ENCODE measurements around the gene PCGF3. TPM values are rescaled to one million over a fixed set of nuclear protein-coding genes. Genes with fewer than 3 reads are reported as not detected.

Gene PCGF3
- total and polyA plus RNA-seq, 3 donors from 2014 or later, result 37.3 to 84.8 (median 84.2) TPM

- H3K27me3 ChIP-seq, result no peaks in the 10 kb centered on the region
- intact Hi-C loops (cut with DNase I; ENCODE audit: low total_unique reads), result no loop called here
Measured at GRCh38 chr4:792626-793092, 87.0 kb downstream of the PCGF3 start.

DNA sequence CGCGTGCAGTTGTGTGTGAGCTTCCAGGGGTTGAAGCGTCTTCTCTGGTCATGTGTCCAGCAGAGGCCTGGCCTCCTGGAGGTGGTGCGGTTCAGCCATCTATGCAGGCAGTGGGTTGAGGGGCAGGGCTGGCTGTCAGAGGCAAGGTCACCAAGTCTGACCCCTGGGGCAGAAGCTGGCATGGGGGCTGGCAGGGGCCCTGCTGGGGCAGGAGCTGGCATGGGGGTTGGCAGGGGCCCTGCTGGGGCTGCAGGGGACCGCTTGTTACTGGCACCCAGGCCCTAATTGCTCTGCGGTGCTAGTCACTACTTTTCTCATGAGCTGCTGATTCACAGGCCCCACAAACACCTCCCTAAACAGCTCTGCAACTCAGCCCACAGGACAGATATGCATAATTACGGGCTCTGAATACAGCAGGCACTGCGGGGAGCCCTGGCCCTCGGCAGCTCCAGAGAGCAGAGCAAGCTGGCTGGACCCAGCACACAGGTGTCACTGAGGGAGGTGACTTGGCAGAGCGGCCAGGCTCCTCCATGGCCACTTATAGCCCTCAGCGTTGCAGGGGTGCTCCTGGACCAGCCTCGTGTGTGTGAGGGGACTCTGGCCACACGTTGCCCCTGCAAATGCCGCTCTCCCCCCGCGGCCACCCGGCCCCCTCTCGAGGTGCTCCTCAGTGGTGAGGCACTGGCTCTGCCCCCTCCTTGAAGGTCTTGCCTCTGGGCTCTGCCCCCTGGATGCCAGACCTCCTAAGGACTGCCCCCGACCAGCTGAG is 87.6 kb downstream of the PCGF3 start:
- no peak for DNase-seq
- no peaks in the 10 kb centered on the region for H3K9me3 ChIP-seq
- H3K4me3 ChIP-seq, result no peak overlapping the region
- no peak for TF ChIP-seq POLR2A (IDR thresholded peaks at IDR 0.05)
- TF ChIP-seq, protein P1, sequence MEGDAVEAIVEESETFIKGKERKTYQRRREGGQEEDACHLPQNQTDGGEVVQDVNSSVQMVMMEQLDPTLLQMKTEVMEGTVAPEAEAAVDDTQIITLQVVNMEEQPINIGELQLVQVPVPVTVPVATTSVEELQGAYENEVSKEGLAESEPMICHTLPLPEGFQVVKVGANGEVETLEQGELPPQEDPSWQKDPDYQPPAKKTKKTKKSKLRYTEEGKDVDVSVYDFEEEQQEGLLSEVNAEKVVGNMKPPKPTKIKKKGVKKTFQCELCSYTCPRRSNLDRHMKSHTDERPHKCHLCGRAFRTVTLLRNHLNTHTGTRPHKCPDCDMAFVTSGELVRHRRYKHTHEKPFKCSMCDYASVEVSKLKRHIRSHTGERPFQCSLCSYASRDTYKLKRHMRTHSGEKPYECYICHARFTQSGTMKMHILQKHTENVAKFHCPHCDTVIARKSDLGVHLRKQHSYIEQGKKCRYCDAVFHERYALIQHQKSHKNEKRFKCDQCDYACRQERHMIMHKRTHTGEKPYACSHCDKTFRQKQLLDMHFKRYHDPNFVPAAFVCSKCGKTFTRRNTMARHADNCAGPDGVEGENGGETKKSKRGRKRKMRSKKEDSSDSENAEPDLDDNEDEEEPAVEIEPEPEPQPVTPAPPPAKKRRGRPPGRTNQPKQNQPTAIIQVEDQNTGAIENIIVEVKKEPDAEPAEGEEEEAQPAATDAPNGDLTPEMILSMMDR (IDR thresholded peaks at IDR 0.05), result no peak
- no peaks in the 10 kb centered on the region for H3K36me3 ChIP-seq (ENCODE audit: low read depth, missing control alignments)
- peaks cover 17% of the 10 kb centered on the region for H3K4me1 ChIP-seq
- intact Hi-C loops (cut with DNase I; ENCODE audit: low total_unique reads), result no loop called here
- no peaks in the 10 kb centered on the region for H3K27me3 ChIP-seq
- WGBS, 2 donors, result 66 to 71% methylated on average over 13 to 19 of the region's 19 CpGs
- H3K27ac ChIP-seq, result no peak overlapping the region

More at GRCh38 chr4:792626-793092, 87.0 kb downstream of the PCGF3 start:
- 34 to 38% methylated on average over 17 of the region's 17 CpGs for WGBS, 2 donors
- Histone ChIP-seq H3K27ac (no peak overlapping the region), H3K9me3 (no peaks in the 10 kb centered on the region), H3K36me3 (ENCODE audit: low read depth, missing control alignments) (no peaks in the 10 kb centered on the region), H3K4me3 (peak overlapping the region in 1 of 2 donors; percentile 43), H3K4me1 (peaks cover 17% of the 10 kb centered on the region)
- TF ChIP-seq, protein P1 (IDR thresholded peaks at IDR 0.05), result no peak
- no peak for TF ChIP-seq POLR2A (IDR thresholded peaks at IDR 0.05)
- no peak for DNase-seq

GRCh38 chr4:793941-794621 is 88.4 kb downstream of the PCGF3 start:
- H3K4me3 ChIP-seq, result no peak overlapping the region
- H3K27me3 ChIP-seq, result no peaks in the 10 kb centered on the region
- no peak overlapping the region for H3K27ac ChIP-seq
- TF ChIP-seq POLR2A (IDR thresholded peaks at IDR 0.05), result no peak
- TF ChIP-seq, protein P1 (IDR thresholded peaks at IDR 0.05), result no peak
- H3K36me3 ChIP-seq (ENCODE audit: low read depth, missing control alignments), result no peaks in the 10 kb centered on the region
- intact Hi-C loops (cut with DNase I; ENCODE audit: low total_unique reads), result no loop called here
- WGBS, 2 donors, result 58% methylated on average over 19 of the region's 19 CpGs; no CpG with 5 or more reads in 1 of the 2 donors
- H3K4me1 ChIP-seq, result peaks cover 17% of the 10 kb centered on the region
- DNase-seq, result no peak
- H3K9me3 ChIP-seq, result no peaks in the 10 kb centered on the region

GRCh38 chr4:794900-795725 is 89.5 kb downstream of the PCGF3 start:
- H3K4me1 ChIP-seq, result peaks cover 17% of the 10 kb centered on the region
- no peaks in the 10 kb centered on the region for H3K27me3 ChIP-seq
- no peaks in the 10 kb centered on the region for H3K36me3 ChIP-seq (ENCODE audit: low read depth, missing control alignments)
- no peak for TF ChIP-seq POLR2A (IDR thresholded peaks at IDR 0.05)
- TF ChIP-seq, protein P1 (IDR thresholded peaks at IDR 0.05), result peak in 1 of 3 experiments; percentile 7
- H3K9me3 ChIP-seq, result no peaks in the 10 kb centered on the region
- WGBS, 2 donors, result 2% methylated on average over 56 of the region's 71 CpGs; no CpG with 5 or more reads in 1 of the 2 donors
- H3K4me3 ChIP-seq, result peak overlapping the region in 1 of 2 donors; percentile 35
- no peak overlapping the region for H3K27ac ChIP-seq
- DNase-seq, result no peak
- intact Hi-C loops (cut with DNase I; ENCODE audit: low total_unique reads), result no loop called here

All from testis (tissue), 3 donors.